A549 treated with CORT108297 at 1 μM for 4 hours (cell line): Measurements from ENCODE around the gene RBPMS2. TPM values are rescaled to one million over a fixed set of nuclear protein-coding genes. Genes with fewer than 3 reads are reported as not detected.

ENCODE experiments used
- total RNA-seq: library from RNA; stranded (reverse); fragments of 200-300 nt; extraction: Qiagen RNA extraction; gene quantifications from 5 replicates; pipeline ENCODE4 v1.2.3, GENCODE V29; 2022

Gene RBPMS2
- 6.5 to 9.6 TPM (median 8.9 TPM) in 5 replicates for total RNA-seq

GRCh38 chr15:64775551-64776401 lies at the start of gene RBPMS2:
Gene RBPMS2, minus strand, starts transcription at chr15:64775589. Its CDS starts 270 bp downstream, at chr15:64775319.

Other genes starting within 250 kb of the RBPMS2 start
- gene PIF1, start 50.1 kb upstream of the RBPMS2 start, total RNA-seq = 12.6 to 23.0 TPM (median 19.2 TPM) in 5 replicates
- 5.3 to 6.2 TPM (median 5.7 TPM) in 5 replicates for gene PLEKHO2, start 66.3 kb upstream of the RBPMS2 start, total RNA-seq
- 1.5 to 2.0 TPM (median 1.6 TPM) in 5 replicates for gene ANKDD1A, start 136.3 kb upstream of the RBPMS2 start, total RNA-seq
- 120 to 134 TPM (median 125 TPM) in 5 replicates for gene SPG21, start 214.3 kb upstream of the RBPMS2 start, total RNA-seq